Fibroblast of skin of right biceps (primary cell): ENCODE results near the gene PRKCA.

Source experiments
- DNase-seq: peaks from one replicate; pipeline ENCODE4 v3.0.0-alpha.2; 2013

The PRKCA gene

GRCh38 chr17:66555605-66556004, 253.2 kb downstream of the PRKCA start:
- DNase-seq, result no peak

- DNase-seq, result no peak
Measured at GRCh38 chr17:66557200-66557599, 254.8 kb downstream of the PRKCA start.

GRCh38 chr17:66557886-66558285, 255.5 kb downstream of the PRKCA start:
- no peak for DNase-seq

GRCh38 chr17:66560691-66561090, 258.3 kb downstream of the PRKCA start:
- no peak for DNase-seq

GRCh38 chr17:66562119-66562518, 259.7 kb downstream of the PRKCA start:
- DNase-seq, result no peak

- DNase-seq, result peak; percentile 81
Measured at GRCh38 chr17:66564992-66565465, 262.6 kb downstream of the PRKCA start.

GRCh38 chr17:66567234-66568170, 265.1 kb downstream of the PRKCA start:
- peak; percentile 96 for DNase-seq

- DNase-seq, result no peak
Measured at GRCh38 chr17:66569572-66569971, 267.2 kb downstream of the PRKCA start.

GRCh38 chr17:66570447-66571195, 268.2 kb downstream of the PRKCA start:
- peak; percentile 37 for DNase-seq

GRCh38 chr17:66571745-66572144, 269.3 kb downstream of the PRKCA start:
- no peak for DNase-seq

- DNase-seq, result no peak
Measured at GRCh38 chr17:66573078-66573477, 270.7 kb downstream of the PRKCA start.

GRCh38 chr17:66574123-66574522, 271.7 kb downstream of the PRKCA start:
- DNase-seq, result no peak

- DNase-seq, result no peak
Measured at GRCh38 chr17:66576473-66576872, 274.1 kb downstream of the PRKCA start.

- DNase-seq, result no peak
Measured at GRCh38 chr17:66577041-66577440, 274.6 kb downstream of the PRKCA start.

- DNase-seq, result no peak
Measured at GRCh38 chr17:66578781-66579489, 276.5 kb downstream of the PRKCA start.

GRCh38 chr17:66579556-66579955, 277.1 kb downstream of the PRKCA start:
- DNase-seq, result no peak

GRCh38 chr17:66580184-66580955, 278.0 kb downstream of the PRKCA start:
- peak; percentile 55 for DNase-seq

- DNase-seq, result no peak
Measured at GRCh38 chr17:66580956-66581391, 278.6 kb downstream of the PRKCA start.

GRCh38 chr17:66582373-66583111, 280.1 kb downstream of the PRKCA start:
- DNase-seq, result no peak

- no peak for DNase-seq
Measured at GRCh38 chr17:66583112-66583748, 280.8 kb downstream of the PRKCA start.

GRCh38 chr17:66584927-66585326, 282.5 kb downstream of the PRKCA start:
- DNase-seq, result no peak
